ENCODE measurements around the gene CCDC40. TPM values are rescaled to one million over a fixed set of nuclear protein-coding genes. Genes with fewer than 3 reads are reported as not detected.

The CCDC40 gene
- total and polyA plus RNA-seq, 10 of the 15 experiments (the other 5 are each of a cell fraction or from before 2014, with no cell fraction given) = 0.06 to 0.10 TPM; not detected in 8

GRCh38 chr17:80142929-80143328 lies 106.5 kb downstream of the CCDC40 start (continued):
- no peak for TF ChIP-seq E2F8 (IDR thresholded peaks at IDR 0.05; ENCODE audit: low read depth, partially characterized antibody)
- TF ChIP-seq NFXL1 (IDR thresholded peaks at IDR 0.05; ENCODE audit: borderline replicate concordance) = no peak
- TF ChIP-seq YY1 (IDR thresholded peaks at IDR 0.05; ENCODE audit: low read depth, low read length) = no peak
- no peak for TF ChIP-seq CHD4 (IDR thresholded peaks at IDR 0.05)

- Histone ChIP-seq H3K9ac (ENCODE audit: control insufficient read depth, insufficient read depth, low read length) (peak overlapping the region; percentile 88), H4K20me1 (ENCODE audit: control insufficient read depth, insufficient read depth) (0 out of 2 replicates have a peak, but pooled peaks cover 3% of the 10 kb centered on the region), H3K4me2 (ENCODE audit: control insufficient read depth, insufficient read depth) (peak overlapping the region; percentile 75), H3K27me3 (replicated peaks in 1 of 2; ENCODE audit: control insufficient read depth in 2 of 2, insufficient read depth in 2 of 2, low read length in 1 of 2) (no peaks in the 10 kb centered on the region), H2AFZ (ENCODE audit: control insufficient read depth, low read depth, low read length) (no peak overlapping the region), H3K79me2 (ENCODE audit: control insufficient read depth, insufficient read depth, low read length) (peaks cover 46% of the 10 kb centered on the region), H3K4me1 (ENCODE audit: control insufficient read depth, insufficient read depth, low read length) (peaks cover 15% of the 10 kb centered on the region), H3K9me3 (replicated peaks; ENCODE audit: control insufficient read depth, insufficient read depth, low read length) (no peaks in the 10 kb centered on the region), H3K27ac (ENCODE audit: control insufficient read depth, insufficient read depth) (no peak overlapping the region), H3K4me3 (peak overlapping the region; percentile 92), H3K36me3 (ENCODE audit: control insufficient read depth in 2 of 2, insufficient read depth in 2 of 2, low read length in 1 of 2) (peaks cover 15 to 17% of the 10 kb centered on the region in 2 experiments)
- in situ Hi-C loops (cut with MboI) = no loop called here
- ATAC-seq (no peak), FAIRE-seq (peak; percentile 13), DNase-seq (ENCODE audit: low read depth, low spot score) (no peak)
- ChIA-PET RAD21 (ENCODE audit: unreplicated experiment) (interaction anchor here (1.0 to 2.3 kb wide), 4 partner anchors 44 to 460 kb away, joined by 3 to 9 read pairs (median 6); partner anchors contain the start of gene GAA), POLR2A (interaction anchor here (0.8 to 1.7 kb wide), 4 partner anchors 13 to 310 kb away, joined by 3 to 6 read pairs (median 4); partner anchors contain the start of gene GAA), SMC1A (ENCODE audit: uncharacterized antibody, unreplicated experiment) (interaction anchor here (0.6 to 2.2 kb wide), 6 partner anchors 11 to 44 kb away, joined by 3 to 7 read pairs (median 4); partner anchors contain the start of gene GAA), CTCF (interaction anchor here (0.9 to 4.9 kb wide), 5 partner anchors 17 to 120 kb away, joined by 3 to 21 read pairs (median 5); partner anchors contain the start of gene GAA)
- 6% methylated on average over 10 of the region's 10 CpGs for WGBS (ENCODE audit: insufficient coverage, insufficient replicate concordance, low lambda C conversion rate, missing lambda C conversion rate)
- peak; percentile 78 for TF ChIP-seq PKNOX1 (IDR thresholded peaks at IDR 0.05)
- TF ChIP-seq, protein P1, sequence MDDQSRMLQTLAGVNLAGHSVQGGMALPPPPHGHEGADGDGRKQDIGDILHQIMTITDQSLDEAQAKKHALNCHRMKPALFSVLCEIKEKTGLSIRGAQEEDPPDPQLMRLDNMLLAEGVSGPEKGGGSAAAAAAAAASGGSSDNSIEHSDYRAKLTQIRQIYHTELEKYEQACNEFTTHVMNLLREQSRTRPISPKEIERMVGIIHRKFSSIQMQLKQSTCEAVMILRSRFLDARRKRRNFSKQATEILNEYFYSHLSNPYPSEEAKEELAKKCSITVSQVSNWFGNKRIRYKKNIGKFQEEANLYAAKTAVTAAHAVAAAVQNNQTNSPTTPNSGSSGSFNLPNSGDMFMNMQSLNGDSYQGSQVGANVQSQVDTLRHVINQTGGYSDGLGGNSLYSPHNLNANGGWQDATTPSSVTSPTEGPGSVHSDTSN (IDR thresholded peaks at IDR 0.05; ENCODE audit: insufficient replicate concordance, low read depth, low read length) = peak; percentile 31
- no peak for TF ChIP-seq NFIC (IDR thresholded peaks at IDR 0.05; ENCODE audit: low read depth, low read length)
- TF ChIP-seq RB1 (IDR thresholded peaks at IDR 0.05; ENCODE audit: borderline replicate concordance) = no peak
- BruUV-seq (replicated peaks) = TSS peak; percentile 72
- intact Hi-C loops (cut with micrococcal nuclease; ENCODE audit: unreplicated experiment) = no loop called here
Observed at GRCh38 chr17:80145076-80146075, 108.9 kb downstream of the CCDC40 start.
